ENCODE data around the gene MUL1.
"Not testable (repeated sequence)": the region's sequence is repeated elsewhere in the genome, so short reads cannot be mapped to it uniquely, and the experiment has no call there.

The MUL1 gene, protein sequence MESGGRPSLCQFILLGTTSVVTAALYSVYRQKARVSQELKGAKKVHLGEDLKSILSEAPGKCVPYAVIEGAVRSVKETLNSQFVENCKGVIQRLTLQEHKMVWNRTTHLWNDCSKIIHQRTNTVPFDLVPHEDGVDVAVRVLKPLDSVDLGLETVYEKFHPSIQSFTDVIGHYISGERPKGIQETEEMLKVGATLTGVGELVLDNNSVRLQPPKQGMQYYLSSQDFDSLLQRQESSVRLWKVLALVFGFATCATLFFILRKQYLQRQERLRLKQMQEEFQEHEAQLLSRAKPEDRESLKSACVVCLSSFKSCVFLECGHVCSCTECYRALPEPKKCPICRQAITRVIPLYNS

DNA sequence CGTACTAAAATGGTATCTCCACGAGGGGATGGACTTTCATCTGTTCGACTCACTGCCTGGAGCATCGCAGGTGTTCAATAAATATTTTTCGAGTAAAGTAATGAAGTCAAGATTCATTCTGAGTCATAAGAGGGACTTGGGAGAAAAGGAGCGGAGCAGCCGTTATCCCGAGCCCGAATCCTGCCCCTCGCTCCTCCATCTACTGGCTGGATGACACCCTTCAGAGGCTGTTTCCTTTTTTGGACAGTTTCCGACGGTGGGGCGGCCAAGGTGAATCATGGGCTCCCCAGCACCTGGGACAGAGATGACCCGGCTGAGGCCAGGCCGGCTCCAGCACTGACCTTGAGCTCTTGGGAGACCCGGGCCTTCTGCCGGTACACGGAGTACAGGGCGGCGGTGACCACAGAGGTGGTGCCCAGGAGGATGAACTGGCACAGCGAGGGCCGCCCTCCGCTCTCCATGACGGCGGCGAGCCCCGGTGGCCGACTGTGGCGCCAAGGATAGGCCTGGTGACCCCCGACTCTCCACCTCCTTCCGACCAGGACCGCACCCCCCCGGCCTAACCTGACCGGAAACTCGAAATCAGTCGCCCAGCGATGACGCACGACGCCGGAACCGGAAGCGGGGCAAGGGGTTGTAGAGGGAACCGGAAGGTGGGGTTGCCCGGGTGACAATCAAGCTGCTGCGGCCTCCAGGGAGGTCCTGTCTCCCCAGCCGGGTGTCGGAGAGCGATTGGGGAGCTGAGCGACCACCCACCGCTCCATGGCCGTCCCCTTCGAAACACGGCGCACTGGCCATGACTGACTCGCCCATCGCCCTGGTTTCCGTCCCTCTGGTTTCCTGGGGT lies at the start of gene MUL1:
TSS of gene MUL1 (minus strand) at position 588 of the 847 bp plus-strand sequence. CDS start at position 461, 127 bp downstream.
- peak; percentile 91 for DNase-seq

DNA sequence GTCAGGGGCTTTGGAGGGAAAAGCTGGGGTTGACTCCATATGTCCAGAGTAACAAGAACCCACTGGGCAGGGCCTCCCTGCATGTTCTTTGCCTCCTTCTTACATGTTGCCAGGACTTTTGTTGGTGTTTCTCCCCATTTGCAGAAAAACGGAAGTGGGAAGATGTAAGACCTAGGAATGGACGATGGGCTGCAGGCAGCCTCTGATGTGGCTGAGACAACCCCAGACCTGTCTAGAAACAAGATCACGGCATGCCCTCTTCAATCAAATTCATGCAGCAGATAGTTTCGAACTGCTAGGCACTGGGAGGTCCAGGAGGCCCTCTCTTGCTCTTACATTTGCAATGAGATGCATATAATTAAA lies 47.8 kb upstream of the MUL1 start:
- no peak for DNase-seq

DNA sequence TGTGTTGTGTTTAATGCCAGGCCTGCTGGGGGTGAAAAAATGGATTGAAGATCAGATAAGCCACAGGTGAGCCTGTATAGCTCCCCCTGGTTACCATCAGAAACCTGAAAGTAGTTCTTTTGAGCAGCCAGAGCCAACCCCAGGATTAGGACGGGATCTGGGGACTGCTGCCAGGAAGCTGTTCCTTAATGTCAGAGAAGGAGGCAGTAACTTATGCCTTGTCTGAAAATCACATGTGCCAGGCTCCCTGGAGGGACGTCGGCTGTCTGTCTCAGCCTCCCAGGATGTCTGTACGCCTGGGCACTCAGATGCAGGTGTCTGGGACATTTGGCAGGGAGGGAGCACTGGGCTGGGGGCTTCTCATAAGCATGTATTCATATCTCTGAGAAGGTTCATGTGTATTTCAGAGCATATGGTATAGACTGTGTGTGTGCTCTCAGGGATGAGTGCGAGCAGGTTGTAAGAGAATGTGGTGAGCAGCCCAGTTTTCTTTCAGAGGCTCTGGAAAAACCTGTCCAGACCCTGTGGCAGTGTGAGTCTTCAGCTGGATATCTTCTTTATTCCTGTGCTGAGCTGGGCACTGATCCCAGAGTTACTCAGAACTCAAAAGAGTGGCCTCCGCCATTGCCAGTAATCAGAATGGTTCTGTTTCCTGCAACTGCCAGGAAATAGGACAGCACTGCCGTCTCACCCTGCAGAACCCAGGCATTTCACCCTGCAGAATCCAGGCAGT lies 47.2 kb upstream of the MUL1 start:
- no peak for DNase-seq

DNA sequence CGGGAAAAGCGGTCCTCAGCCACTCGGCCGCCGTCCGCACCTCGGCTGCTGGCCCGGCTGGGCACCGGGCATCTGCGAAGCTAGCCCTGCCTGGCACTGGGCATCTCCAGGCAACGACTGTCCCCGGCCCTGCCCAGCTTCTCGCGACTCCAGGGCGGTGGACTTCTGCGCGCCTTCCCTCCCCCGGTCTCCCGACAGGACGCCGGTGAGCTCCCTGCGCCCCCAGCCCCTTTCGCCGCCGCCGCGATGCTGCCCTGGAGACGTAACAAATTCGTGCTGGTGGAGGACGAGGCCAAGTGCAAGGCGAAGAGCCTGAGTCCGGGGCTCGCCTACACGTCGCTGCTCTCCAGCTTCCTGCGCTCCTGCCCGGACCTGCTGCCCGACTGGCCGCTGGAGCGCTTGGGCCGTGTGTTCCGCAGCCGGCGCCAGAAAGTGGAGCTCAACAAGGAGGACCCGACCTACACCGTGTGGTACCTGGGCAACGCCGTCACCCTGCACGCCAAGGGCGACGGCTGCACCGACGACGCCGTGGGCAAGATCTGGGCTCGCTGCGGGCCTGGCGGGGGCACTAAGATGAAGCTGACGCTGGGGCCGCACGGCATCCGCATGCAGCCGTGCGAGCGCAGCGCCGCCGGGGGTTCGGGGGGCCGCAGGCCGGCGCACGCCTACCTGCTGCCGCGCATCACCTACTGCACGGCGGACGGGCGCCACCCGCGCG lies 44.9 kb upstream of the MUL1 start:
- DNase-seq: no peak

DNA sequence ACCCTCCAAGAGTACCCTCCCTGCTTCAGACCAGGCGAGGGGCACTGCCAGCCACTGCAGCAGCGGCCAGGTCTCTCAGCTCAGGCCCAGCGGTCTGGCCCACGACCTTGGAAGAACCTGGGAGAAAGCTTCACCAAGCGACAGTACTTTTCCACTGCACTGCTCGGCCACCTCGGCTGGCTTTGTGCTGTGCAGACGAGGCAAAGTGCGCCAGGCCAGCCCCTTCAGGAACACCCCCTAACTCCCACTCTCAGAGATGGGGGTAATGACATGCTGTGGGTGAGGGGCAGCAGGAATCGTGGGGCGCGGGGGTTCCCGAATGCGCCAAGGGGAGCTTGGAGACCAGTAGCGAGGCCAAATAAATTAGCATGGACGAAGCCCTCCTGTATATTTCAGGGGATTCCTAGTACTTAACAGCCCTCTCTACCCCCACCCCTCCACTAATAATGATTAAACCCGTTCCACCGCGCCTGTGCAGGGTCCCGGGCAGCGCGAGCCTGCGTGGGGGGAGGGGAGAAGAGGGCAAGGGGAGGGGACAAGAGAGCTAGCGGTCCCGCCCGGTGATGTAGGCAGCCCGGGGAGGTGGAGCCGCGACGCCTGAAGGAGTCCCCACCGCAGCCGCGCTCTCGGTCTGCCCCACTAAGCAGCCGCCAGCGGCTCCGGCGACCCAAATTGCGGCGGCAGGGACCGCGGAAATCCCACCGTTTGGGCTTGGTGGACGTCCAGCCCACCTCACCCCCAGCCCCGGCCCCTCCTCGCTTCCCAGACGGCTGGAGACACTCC lies 44.2 kb upstream of the MUL1 start, which contains the start of gene FAM43B:
TSS of gene FAM43B (plus strand) at position 629 of the 783 bp plus-strand sequence. CDS start 401 bp downstream, outside the sequence.
- DNase-seq: no peak

DNA sequence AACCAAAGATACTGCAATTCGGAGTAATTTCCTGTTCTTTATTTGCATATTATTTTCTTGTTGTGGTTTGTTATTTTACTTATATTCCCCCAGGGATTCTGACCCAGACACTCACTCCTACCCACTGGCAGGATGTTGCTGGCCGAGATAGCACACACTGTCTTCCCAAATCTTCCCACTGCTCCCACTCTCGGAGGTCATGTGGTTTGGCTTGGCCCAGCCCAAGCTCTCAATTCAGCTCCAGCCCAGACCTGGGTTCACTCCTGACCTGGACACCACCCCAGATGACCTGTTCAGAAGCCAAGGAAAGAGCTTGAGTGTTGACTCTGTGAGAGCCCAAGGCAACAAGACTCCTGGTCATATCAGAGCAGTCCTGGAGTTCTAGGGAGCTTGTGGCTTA lies 43.2 kb upstream of the MUL1 start:
- no peak for DNase-seq

DNA sequence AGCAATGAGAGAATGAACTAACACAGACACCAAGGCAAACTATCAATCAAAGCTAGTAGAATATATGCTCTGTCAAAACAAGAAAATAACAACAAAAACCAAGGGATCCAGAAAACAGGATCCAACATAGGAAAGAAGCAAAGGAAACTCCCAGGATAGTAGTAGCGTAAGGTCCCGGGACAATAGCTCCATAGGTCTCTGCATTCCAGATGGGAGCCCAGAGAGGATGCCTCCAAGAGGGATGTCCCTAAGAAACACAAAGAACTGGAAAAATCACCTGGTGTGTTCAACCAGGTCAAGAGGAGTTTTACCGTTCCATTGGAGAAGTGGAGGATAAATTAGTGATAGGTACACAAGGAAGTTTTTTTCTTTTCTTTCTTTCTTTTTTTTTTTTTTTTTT lies 38.7 kb upstream of the MUL1 start:
- no peak for DNase-seq

DNA sequence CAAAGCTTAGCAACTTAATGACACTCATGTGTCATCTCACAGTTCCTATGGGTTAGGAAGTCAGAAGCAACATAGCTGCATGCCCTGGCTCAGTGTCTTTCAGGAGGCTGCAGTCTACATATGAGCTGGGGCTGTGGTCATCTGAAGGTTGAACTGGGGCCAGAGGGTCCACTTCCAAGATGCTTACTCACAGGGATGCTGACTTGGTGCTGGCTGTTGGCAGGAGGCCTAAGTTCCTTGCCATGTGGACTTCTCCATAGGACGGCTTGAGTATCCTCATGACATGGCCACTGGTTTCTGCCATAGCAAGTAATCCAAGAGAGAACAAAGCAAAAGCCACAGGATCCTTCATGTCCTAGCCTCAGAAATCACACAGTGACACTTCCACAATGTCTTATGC lies 32.3 kb upstream of the MUL1 start:
- no peak for DNase-seq

DNA sequence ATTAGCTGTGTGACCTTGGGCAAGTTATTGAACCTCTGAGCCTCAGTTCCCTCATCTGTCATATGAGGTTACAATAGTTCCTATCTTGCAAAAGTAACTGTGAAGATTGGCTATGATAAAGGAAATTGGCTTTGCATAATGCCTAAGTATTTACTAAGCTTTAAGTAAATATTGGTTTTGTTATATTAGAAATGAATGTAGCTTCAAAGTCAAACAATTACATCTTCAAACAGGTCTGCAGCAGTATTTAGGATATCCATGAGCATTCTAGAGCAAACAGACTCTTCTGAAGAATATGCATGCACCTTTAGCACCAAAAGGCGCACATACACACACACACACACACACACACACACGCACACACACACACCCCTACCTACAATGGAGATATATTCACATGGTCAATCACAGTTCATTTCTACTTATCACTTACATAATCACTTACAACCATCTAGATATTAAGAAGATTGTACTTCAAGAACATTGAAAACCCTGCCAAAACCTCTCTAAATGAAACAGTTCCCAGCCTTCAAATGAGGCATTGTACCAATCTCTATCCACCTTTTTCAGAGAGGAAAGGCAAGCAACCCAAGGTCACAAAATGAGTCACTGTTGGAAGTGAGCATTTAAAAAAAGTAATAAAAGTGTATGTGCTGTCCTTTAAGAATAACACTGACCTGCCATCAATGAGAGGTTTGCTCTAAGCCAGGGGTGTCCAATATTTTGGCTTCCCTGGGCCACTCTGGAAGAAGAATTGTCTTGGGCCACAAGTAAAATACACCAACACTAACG lies 31.0 kb upstream of the MUL1 start:
- no peak for DNase-seq

DNA sequence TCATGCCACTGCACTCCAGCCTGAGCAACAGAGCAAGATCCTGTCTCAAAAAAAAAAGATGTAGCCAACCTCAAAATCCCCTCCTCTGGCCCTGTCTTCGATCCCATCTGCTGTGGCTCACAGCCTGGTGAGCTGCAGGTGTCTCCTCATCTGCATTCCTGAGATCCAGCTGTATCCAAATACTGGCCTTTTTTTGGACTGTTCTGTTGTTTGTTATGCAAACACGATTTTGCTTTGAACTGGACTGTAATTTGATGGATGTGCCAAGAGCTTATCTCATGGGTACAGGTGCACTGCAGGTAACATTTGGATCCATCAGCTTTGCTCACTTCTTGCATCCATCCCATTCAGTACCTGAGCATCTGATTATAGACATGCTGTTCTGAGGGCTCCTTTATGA lies 30.3 kb upstream of the MUL1 start:
- DNase-seq: no peak

DNA sequence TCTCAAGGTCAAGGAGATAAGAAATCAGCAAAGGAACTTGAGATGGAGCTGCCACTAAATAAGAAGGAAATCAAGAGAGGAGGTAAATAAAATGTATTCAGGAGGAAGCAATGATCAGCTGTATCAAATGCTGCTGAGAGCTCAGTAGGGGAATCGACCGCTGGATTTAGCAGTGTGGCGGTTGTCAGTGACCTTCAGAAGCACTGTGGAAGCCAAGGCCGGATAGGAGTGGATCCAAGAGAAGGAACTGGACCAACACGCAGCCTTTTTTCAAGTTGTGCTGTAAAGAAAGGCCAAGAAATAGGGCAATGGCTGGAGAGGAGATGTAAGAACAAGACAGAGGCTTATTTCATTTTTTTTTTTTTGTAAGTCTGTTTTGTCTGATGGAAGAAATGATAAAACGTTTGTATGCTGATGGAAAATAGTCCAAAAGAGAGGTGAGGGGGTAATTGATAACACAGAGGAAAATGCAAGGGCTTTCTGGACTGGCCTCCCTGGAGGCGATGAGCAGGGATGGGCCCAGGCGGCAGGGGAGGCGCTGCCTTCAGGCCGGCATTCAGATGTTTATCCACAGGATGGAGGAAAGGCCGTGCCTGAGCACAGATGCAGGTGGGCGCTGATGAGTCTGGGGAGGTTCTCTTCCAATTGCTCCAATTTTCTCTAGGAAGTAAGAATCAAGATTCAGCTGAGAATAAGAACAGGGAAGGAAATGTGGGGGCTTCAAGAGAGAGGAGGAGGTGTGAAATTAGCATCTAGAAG lies 26.9 kb upstream of the MUL1 start:
- DNase-seq: no peak

DNA sequence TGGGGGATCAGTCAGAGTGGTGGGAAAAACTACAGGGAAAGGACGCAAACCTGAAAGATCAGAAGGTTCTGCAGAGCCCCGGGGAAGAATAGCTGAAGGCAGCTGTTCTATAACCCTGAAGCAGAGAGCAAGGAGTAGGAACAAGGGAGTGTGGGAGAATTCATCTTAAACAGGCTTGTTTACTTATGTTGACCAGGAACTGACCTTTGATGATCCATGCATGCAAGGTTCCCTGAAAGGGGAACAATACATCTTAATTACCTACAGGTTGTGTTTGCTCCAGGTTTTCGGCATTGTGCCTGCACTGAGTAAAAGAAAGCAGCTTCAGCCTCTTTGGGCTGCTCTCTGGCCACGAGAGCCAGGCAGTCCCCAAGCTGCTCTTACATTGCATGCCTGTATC lies 25.7 kb upstream of the MUL1 start:
- no peak for DNase-seq

DNA sequence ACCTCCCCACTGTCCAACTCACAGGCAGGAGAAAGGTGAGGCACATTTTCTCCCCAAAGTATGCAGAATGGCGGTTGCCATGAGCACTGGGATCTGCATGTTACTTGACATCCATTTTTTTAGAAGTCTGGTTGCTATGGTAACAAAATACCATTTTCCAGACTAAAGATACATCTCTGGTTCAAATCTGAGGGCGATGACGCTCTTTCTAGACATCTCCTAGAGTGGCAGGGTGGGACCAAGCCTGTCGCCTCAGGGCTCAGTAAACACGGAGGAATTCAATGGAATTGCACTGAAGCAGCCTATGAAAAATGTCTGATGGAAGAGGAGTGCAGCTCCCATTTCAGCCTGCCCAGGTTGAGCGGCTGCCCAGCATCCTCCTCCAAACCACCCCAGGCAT lies 22.9 kb upstream of the MUL1 start:
- DNase-seq: no peak

DNA sequence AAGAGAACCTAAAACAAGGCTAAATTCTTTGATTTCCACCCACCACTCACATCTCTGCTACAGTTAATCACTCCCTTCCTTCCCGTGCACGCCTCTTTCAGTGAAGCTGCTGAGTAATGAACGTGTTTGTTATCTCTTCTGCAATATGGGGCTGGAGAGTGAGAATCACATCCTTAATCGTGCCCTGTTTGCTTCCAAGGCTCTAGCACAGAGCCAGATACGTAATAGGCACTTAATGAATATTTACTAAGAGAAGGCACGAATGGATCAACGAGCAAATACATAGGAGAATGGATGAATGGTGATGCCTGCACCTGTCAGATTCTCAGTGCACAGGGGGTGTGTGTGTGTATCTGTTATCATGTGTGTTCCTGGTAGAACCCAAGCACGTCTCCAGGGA lies 22.4 kb upstream of the MUL1 start:
- DNase-seq: no peak

DNA sequence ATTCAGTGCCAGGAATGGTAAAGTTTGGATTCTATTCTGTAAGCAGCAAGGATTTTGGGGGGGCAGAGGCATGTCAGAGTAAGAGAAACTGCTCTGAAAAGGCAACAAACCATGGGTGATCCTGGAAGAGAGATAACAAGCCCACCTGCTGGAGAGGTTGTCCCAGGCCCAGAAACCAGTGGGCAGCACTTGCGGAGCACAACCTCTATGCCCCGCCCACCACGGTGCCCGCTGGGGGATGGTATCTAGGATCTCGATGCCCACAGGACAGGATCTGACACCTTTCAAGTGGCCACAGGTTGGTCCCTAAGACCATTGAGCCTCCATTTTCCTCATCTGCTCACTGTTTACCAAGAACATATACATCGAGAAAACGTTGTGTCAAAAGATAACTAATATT lies 20.3 kb upstream of the MUL1 start:
- no peak for DNase-seq

DNA sequence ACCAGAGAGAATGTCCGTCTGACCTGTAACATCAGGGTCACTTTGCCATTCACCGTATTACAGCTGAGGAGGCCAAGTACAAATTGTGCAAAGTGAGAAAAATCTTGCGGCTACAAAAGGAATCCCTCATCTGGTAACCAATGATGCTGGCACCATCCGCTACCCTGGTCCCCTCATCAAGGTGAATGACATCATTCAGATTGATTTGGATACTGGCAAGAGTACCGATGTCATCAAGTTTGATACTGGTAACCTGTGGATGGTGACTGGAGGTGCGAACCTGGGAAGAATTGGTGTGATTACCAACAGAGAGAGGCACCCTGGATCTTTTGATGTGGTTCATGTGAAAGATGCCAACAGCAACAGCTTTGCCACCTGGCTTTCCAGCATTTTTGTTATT lies 18.3 kb upstream of the MUL1 start:
- DNase-seq: no peak

DNA sequence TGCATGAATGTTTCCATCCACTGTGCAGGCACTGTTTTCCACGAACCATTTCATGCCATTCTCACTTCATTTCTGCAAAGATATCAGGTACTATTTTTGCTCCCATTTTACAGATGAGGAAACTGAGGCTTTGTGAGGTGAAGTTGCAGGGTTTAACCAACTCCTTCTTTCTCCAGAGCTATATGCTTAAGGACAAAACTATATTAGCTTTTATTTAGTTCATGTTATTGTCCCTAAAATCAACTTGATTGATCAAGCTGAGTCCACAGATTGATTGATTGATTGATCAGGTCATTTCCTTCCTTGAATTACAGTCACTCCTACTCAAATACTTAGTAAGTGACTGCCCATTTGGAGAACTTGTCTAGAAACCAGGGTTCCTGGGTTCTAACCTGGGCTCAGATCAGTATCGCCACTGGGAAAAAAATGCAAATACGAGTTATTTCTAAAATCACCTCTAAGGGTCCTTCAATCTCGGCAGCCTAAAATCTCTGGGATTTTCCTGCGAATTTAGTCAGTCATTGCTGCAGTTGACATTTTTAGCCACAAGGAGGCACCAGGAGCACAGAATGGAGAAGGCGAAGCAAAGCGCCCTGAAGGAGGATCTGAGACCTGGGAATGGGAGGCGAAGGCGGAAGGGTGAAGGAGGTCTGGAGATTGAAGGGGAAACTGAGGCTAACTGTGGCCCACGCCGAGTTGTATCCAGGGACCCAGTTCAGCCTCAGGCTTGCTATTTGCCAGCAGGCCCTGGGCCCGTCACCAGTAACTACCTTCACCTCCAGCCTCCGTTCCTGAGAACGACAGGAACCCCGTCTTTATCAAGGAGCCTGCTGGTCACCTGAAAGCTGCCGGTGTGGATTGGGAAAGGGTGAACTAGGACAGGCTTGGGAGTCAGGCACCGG lies 14.3 kb upstream of the MUL1 start:
- DNase-seq: peak; percentile 33

DNA sequence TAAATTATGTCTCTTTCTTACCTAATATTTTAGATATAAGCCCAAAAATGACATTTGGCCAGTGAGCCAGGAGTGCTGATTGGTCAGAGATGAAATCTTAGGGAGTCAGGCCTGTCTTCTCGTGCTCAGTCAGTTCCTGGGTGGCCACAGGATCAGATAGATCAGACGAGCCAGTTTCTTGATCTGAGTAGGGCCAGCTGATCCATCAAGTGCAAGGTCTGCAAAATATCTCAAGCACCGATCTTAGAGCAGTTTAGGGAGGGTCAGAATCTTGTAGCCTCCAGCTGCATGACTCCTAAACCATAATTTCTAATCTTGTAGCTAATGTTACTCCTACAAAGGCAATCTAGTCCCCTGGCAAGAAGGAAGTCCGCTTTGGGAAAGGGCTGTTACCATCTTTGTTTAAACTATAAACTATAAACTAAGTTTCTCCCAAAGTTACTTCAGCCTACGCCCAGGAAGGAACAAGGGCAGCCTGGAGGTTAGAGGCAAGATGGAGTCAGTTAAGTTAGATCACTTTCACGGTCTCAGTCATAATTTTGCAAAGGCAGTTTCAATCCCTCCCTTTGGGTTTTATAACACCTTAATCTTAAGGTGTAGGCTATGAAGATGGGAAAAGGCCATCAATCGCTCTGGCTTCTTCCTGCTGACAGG lies 11.8 kb upstream of the MUL1 start:
- not testable (repeated sequence) for DNase-seq
